Activated T-cell treated with anti-CD3 and anti-CD28 coated beads for 1 hour (primary cell): Measurements from ENCODE around the gene SBNO2.

Source experiments
- DNase-seq: peaks from one replicate; pipeline ENCODE4 v3.0.0-alpha.2; 2020; ENCODE audit warnings: low read depth

Gene SBNO2

DNA sequence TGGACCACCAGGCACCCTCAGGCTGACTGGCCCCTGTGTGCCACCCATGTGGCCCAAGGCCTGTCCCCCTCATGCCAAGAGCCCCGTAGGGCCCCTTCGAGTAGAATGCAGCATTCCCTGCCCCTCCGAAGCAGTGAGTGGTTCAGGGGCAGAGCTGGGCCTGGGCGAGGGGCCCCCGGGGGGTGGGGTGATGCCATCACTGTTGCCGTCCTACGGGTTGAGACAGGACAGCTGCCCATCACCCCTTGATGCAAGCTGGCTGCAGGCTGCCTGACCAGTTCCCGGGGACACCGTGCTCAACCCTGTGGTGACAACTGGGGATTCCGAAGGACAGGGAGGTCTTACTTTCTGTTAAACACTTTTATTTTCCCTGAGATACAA is 4.7 kb downstream of the SBNO2 start:
- no peak for DNase-seq

DNA sequence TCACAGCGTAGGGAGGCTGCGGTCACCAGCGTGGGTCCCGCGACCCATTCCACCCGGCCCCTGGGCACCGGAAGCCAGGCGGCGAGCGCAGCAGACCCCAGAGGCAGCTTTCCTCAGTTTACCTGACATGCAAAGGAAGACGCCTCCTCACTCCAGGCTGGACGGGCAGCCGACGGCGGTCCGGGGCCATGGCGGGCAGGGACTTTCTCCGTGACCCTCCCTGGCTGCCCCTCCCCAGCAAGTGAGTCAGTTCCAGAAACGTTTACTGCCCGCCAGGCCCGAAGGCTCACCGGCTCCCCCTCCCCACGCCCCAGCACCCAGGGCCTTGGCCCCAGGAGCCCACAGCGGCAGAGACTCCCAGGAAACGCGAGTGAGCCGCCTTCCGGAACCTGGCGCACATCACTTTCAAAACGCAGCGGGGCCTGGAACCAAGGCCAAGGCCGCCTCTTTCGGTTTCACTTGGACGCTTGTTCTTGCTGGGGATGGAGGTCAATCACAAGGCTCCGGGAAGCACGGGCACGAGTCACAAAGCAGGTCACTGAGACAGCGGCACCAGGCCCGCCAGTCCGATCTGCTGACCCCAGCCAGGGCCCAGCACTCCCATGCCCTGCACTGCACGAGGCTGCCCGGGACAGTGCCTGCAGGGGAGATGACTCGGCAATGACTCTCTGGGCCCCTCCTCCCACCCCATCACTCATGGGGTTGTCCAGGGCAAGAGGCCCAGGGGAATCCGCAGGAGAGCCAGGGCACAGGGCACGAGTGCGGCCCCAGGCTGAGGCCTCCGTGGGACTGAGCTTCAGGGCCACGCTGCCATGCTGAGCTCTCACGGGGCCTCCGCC is 5.3 kb downstream of the SBNO2 start:
- no peak for DNase-seq

DNA sequence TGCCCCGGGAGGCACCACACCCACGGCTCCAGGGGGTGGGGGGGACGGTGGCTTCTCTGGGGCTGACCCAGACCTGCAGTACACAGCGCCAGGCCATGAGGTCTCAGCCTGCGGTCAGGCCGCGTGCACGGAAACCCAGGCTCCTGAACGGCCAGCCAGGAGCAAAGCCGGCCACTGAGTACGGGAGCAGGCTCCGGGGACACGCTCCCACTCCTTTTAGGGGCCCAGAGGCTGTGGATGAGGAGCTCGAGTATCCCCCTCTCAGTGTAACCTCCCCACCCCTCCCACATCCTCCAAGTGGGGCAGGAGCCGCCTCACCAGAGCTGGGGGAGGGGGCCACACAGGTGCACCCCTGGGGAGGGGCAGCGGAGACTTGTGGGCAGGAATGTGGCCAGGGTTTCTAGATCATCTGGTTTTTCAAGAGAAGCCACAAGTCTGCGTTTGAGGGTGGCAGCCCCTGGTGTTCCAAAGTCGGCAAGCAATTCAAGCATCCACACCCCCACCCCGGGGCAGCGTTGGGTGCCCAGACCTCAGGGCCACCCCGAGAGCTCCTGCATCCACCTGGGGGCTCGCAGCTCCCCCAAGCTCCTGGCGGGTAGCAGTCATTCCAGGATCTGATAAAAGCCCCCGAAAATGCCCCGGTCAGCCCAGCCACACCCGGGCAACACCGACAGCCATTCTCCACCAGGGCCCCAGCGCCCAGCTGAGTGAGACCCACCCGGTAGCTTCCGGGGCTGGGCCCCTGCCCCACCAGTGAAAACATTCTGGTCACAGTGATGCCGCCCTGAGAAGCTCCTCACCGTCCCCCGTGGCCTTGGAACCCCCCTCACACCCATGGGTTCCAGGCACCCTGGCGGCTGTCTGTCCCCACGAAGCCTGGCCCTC is 6.1 kb downstream of the SBNO2 start:
- no peak for DNase-seq

DNA sequence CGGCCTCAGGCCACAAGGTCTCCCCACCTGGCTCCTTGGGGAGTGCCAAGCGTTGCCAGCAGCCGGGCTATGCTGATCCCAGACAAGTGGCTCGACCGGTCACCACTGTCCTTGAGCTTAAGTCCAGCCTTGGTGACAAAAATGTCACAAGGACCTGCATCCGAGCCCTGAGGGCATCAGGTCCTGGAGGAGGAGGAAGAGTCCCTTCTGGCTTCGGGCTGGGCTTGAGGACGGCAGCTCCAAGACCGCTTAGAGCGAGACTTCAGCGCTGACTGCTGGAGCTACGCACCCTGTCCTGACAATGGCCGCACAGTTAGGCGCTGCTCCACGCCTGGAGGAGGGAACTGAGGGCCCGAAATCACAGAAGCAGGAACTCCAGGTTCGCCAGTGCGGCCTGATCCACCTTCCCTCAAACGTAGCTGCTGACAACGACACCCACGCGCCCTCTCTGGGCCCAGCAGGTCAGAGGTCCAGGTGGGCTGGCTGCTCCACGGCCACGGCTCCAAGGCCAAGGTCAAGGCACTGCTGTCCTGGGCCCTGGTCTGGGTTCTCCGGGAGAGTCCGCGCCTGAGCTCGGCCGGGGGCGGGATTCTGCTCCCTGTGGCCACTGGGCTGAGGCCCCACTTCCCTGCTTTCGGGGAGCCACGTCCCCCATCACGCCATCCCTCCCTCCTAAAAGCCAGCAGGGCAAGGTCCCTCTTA is 7.0 kb downstream of the SBNO2 start:
- DNase-seq, result no peak

DNA sequence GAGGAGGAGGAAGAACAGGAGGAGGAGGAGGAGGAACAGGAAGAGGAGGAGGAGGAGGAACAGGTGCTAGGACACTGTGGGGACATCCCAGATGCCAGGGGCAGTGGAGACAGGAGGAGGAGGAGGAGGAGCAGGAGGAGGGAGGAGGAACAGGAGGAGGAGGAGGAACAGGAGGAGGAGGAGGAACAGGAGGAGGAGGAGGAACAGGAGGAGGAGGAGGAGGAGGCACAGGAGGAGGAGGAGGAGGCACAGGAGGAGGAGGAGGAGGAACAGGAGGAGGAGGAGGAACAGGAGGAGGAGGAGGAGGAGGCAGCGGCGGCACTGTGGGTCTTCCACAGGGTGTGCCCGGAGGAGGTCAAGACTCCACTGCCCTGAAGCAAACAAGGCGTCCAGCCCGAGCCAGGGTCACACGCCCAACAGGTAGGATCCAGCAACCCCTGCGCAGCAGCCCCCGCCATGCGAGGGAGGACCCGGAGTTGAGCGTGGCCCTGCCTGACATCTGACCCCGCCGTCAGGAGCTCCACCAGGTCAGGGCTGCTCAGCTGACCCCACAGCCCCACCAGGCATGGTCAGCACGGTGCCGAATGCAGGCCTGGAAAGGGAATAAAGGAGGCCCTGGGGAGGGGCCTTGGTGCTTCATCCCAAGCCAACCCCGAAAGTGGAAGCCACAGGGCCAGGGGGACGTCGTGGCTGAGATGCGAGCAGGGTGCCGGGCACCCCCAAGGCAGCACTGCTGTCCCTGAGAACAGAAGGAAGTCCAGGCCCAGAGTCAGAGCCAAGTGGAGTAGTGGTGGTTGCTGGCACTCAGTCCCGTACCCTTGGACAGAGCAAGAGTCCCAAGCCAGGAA is 9.2 kb downstream of the SBNO2 start:
- DNase-seq, result no peak

DNA sequence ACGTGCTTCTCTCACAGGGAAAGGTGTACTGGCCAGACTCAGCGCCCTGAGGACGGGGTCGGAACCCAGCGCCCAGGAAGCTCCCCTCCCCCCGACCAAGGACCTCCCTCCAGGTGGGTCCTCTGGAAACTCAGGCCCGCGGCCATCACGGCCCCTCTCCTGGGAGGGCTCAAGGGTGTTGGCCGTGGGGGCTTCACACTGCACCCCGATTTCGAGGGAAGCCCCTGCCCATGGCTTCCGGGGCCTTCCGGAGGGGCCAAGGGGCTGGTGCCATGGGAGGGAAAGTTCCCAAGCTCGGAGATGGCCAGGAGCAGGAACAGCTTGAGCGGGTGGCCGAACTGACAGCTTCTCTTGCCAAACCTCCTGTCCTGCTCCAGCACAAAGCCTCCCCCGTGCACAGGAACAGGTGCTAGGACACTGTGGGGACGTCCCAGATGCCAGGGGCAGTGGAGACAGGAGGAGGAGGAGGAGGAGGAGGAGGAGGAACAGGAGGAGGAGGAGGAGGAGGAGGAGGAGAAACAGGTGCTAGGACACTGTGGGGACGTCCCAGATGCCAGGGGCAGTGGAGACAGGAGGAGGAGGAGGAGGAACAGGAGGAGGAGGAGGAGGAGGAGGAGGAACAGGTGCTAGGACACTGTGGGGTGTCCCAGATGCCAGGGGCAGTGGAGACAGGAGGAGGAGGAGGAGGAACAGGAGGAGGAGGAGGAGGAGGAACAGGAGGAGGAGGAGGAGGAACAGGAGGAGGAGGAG is 10.0 kb downstream of the SBNO2 start:
- no peak for DNase-seq

DNA sequence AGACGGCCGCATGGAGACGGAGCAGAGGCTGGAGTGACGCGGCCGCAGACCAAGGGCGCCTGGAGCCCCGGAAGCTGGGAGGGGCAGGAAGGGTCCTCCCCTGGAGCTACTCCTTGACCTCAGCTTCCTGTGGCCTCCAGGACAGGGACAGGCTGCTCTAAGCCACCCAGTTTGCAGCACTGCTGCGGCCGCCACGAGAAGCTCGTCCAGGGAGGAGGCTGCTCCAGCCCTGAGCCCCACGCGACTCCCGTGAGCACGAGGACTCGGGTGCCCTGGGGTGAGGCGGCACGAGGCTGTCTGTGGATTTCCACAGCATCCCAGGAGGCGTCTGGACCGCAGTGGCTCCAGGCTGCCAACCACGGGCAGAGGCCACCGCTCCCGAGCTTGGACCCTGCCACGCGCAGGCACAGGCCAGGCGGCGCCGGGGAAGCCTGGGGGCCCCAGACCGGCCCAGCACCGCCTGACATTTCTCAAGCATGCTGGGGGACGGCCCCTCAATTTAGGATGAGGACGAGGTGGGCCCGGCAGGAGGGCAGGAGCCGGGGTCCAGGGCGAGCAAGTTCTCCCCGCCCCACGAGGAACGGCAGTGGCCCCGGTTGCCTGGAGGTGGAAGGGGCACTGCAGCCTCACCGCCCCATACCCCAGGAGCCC is 10.7 kb downstream of the SBNO2 start:
- no peak for DNase-seq

DNA sequence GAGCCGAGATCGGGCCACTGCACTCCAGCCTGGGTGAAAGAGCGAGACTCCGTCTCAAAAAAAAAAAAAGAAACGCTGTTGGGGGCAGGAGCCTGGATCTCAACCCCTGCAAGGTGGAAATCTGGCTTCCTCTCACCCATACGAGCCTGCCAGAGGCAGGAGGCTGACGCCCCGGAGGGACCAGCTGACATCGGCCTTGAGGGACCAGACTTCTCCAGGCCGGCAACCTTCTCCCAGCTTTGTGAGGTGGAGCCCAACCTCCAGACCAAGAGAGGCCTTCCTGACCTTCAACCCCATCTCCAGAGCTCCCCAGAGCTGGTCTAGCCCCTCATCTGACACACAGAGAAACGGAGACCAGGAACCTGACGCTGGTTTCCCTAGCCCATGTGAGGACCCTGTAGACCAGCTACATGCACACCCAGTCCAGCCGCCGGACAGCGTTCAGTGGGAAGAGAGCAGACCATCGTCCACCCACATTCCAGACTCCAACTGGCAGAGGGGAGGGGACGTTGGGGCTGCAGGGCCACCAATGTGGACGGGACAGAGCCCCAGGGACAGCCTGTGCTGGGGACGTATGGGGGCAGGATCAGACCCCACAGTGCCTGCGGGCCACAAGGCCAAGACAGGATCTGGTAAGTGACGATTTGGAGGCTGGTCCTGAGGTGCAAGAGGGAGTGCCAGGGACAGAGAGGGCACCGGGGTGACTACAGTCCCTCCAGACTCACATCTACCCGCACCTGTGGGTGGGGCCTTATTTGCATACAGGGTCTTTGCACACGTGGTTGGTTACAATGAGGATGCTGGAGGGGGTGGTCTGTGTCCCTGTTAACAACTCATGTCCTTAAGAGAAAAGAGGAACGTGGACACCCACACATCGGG is 11.4 kb downstream of the SBNO2 start:
- DNase-seq, result no peak

DNA sequence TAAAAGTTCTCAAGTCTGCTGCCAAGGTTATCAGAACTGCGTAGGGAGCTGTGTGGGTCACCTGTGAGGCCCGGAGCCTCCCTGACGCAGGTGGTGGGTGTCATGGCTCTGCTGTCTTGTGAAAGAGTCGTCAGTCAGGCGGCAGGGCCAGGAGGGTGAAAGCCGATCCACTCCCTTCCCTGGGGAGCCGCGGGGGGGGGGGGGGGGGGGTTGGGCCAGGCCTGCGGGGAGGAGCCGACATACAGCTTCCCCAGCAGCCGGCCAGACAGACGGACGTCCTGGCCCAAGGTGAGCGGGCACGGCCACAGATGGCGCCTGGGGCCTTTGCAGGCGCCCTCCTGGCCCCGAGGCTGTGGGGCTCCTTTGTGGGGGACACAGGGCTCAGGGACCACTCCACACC is 12.4 kb downstream of the SBNO2 start:
- no peak for DNase-seq

DNA sequence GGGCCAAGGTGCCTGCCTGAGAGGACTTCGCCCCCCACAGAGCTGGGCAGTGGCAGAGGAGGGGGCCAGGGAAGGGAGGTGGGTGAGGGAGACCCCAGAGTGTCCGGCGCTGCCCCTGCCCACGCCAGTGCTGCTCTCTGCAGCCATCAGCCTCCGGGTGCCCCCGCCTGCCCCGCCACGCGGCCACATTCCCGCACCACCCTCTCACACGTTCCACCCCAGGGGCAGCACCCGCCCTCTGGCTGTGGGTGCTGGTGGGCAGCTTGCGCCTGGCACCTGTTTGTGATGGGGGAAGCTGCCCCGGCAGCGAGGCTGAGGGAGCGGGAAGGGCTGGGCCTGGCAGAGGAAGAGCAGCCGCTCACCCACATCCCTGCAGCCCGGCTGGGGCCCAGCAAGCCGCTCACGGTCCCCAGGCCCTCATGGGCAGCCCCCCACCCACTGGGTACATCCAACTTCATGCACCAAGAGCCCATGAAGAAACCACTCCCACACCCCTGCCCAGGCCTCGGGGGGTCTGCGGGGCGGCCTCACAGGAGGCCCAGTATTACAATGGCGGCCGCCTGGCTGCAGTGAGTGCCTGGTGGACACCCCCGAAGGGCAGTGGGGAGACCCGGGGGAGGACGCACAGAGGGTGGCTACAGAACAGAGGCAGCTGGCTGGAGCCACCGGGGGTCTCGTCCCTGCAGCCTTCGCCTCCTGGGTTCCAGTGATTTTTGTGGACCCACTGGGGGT is 14.0 kb downstream of the SBNO2 start:
- no peak for DNase-seq

DNA sequence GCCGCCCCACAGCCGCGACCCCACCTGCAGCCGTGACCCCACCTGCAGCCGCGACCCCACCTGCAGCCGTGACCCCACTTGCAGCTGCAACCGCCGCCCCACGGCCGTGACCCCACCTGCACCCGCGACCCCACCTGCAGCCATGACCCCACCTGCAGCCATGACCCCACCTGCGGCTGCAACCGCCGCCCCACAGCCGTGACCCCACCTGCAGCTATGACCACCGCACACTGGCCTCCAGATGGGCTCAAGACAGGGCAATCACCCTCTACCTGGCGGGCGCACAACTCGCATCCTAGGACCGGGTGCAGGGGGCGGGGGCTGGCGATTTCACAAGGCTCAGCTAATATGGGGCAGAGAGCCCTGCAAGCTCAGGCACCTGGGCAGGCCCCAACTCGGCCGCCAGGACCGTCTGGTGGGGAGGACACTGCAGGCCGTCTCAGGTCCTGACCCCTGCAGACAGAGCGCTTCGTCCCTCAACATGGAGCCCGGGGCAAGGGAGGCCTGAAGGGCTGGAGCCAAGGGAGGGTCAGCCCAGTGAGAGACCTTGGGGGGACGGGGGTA is 15.1 kb downstream of the SBNO2 start:
- no peak for DNase-seq

DNA sequence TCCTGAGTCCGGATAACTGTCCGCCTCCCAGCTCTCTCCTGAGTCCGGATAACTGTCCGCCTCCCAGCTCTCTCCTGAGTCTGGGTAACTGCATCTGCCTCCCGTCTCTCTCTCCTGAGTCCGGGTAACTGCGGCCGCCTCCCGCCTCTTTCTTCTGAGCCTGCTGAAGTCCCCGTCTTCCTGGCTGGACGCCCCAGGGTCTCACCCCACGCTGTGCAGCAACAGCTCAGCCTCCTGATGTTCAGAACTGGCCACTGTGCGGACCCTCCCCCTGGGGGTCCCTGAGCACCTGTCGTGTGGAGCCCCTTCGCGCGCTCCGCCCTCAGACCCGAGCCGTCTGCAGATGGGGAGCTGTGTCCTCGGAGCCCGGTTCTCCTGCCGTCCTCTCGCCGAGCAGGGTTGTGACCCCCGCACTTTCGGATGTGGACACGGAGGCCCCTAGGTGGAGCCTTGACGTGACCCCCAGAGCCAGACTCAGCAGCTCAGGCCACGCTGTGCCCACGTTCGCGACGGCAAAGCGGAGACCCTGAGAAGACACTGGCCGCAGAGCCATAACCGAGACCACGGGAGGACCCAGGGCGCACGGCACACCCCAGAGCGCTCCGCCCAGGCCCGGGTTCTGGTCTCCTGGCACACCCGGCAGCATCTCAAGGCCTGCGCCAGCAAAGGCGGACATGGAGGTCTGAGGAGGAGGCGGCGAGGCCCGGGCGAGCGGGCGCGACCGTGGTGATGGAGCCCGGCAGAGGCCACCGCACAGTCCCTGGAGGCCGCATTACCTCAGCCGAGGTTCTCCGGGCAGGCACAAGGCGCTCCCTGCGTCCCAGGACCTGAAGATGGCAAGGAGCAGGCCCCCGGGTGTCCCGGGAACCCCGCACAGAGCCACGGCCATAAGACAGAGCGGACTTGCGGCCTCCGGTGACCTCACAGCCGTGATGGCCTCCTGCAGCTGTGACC is 15.9 kb downstream of the SBNO2 start:
- DNase-seq, result no peak

DNA sequence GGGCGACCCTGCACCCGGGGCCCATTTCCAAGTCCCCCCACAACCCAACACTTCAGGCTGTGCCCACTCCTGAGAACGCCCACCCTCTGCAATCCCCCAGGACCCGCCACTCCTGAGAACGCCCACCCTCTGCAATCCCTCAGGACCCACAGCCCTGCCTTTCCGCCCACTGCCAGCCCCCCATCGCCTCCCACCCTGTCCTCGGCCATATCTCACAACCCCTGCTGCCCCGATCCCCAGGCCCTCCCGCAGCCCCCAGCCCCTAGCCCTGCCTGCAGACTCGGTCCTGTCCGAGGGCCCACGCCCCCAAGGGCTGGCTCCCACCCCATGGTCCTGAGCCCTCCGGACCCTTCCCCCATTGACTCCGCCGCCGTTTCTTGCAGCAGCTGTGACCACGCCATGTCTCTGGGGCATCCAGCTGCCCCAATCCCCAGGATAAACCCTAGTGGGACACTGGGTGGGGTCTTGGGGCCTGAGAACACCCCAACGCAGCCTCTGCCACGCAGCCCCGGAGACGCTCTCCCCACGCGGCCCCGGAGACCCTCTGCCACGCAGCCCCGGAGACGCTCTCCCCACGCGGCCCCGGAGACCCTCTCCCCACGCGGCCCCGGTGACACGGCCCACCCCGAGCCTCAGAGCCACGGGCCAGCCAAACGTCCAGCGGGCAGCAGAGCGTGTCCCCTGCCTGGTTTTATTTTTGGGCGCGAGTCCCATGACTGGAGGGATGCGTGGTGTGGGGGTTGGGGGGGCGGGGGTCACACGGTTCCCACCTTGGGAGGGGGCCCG is 17.0 kb downstream of the SBNO2 start:
- no peak for DNase-seq

DNA sequence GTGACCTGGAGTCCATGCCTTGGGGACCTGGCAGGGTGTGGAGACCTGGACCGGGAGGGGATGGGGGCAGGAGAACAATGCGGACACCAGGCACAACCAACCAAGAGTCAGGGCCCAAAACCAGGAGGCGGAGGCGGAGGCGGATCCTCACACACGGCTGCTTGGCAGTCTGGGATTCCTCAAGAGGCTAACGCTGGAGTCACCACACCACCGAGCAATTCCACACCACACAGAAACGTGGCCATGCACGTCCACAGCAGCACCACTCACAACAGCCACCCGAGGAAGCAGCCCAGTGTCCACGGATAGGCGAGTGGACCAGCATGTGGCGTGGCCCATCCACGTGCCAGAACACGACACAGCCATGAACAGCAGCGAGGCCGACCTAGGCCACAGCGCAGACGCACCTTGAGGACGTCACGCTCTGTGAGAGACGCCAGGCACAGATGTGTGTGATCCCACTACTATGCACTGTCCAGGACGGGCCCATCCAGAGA is 17.7 kb downstream of the SBNO2 start:
- no peak for DNase-seq

DNA sequence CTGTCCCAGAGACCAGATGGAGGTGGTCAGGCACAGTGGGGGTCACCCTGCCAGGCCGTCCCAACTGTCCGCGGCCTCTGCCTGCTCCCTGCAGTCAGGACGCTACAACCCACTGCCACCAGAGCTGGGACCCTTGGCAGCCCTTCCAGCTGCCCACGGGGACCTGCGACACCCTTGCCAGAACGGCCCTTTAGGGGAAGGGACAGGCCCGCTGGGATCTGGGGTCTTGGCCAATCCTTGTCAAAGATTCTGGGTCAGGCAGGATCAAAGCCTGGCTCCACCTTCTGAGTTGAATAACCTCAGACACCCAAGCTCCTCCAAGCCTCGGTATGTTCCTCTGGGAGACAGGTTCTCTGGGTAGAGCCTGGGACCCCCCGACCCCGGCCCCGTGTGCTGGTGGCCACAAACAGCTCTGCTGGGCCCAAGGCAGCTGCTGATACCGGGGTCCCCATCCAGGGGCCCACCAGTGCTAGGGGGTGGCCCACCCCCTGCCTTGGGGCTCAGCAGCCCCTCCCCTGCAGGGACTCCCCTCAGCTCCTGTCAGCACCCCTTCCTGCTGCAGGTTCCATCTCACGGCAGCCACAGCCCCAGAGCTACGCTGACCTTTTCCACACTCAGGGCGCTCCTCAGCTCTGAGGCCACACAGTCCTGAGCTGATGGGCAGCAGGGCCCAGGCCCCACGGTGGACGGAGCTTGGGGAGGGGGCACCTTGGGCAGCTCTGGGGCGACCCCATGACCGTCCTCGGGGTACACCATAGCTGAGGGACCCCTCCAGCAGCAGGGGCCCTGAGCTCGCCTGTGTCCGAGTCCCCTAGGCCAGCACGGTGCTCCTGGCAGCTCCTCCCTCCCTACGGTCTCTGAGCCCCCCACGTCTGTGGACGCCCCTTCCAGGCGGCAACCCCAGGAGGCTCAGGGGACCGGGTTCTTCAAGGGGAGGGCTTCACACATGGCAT is 18.4 kb downstream of the SBNO2 start:
- no peak for DNase-seq
